Right lobe of liver (tissue), 4 donors: ENCODE results near the gene SLC6A20.

Source experiments
- CTCF ChIP-seq, 4 donors: fragments of 200-600 bp in 3 of 4; fragments of 450-650 bp in 1 of 4; IDR thresholded peaks; one replicate each; pipeline versions ENCODE4 v1.5.1 to v1.8.0; 2016 to 2022; ENCODE audit warnings: antibody characterized with exemption in 4 of 4, mild to moderate bottlenecking in 2 of 4
- POLR2A ChIP-seq: fragments of 450-650 bp; IDR thresholded peaks from one replicate; pipeline ENCODE4 v1.6.1; 2017; ENCODE audit warnings: antibody characterized with exemption, mild to moderate bottlenecking
- donor health status: DM: no; HTN: no; CAD: no.
- donor health status: DM: no; HTN: no; CAD: no.
- donor health status: DM: no; HTN: yes; CAD: no.

DNA sequence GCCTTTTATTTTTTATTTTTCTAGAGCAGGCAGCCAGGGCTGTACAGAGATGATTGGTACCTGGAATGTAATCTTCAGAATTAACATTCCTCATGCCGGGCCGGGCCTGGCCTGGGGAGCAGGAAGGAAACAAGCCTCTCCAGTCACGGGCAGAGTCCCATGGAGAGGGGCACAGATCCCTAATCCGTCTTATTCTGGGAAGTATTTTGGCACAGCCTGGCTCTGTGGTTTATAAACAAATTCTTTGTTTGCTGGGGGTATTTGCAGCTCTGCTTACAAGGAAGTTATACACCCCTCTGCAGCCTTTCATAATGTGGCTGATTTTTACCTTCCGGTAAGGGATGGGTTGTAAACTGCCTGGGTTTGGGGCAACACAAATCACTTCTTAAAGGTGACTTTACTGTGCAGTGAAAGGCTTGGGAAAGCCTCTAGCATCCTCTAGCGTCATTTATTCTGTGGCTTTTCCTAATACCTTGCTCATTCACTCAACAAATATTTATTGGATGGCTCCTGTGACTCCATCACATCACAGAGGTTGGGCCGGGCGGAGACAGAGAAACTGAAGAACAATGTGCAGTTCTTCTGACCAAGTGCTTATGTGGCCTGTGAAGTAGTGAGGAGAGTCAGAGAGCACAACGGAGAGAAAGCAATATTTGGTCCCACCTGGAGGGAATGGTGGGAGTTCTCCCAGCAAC is 2.7 kb downstream of the SLC6A20 start:
- TF ChIP-seq CTCF (IDR thresholded peaks at IDR 0.05): no peak
- TF ChIP-seq POLR2A: no peak
